HG03521 (cell line): Measurements from ENCODE around the gene GPC5.

ENCODE experiments used
- ATAC-seq: cut with Tn5 transposase; IDR thresholded peaks from one replicate; pipeline ENCODE4 v1.9.1; 2021; ENCODE audit warnings: mild to moderate bottlenecking, moderate library complexity; ENCODE audit not compliant: unreplicated experiment

GPC5 gene

DNA sequence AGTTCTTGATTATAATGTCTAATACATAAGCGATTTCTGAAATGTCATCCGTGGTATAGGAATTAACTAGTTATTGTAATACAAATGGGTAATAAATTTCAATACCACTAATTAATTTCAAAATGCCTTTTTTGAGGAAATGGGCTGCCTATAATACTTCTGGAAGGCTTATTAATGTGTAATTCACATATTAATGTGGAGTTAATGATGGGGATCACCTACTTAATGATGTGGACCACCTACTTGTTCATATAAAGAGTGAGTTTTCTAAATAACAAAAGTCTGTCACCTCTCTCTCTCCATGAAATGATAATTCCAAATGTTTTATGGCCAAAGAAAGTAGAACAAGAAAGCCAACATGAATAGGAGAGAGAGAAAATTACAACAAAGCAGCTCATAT, 914.4 kb downstream of the GPC5 start:
- no peak for ATAC-seq

DNA sequence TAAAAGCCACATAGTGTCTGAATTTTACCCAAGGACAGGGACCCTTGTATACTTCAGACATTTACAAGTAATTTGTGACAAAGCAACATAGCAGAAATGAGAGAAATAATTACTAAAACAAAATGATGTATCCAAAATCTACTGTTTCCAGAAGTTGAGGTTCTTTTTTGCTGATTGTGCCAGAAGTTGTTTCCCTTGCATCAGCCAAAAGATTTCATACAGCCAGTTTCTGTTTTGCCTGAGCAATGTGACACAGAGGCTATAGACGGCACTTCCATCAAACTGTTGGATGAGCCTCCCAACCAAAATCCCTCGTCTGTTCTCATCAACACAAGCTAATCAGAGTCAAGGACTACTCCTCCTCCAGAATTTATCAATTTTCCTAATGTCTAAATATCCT, 915.0 kb downstream of the GPC5 start:
- no peak for ATAC-seq

DNA sequence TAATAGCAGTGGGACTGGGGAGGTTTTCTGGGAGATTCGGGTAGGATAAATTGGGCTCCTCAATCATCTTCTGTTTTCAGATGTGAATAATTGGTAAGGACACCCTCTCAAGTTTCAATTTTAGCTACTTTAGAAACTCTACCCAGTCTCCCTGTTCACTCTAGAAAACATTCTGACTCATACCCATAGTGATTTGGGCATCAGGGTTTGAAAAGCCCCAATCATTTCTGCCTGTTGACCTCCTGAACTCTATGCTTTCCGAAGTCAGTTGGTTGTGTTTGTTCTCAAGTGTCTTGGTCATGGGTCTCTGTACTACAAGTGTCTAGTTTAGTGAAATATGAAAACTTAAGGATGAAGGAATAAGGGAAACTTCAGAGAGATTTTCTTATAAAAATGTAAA, 916.8 kb downstream of the GPC5 start:
- no peak for ATAC-seq

DNA sequence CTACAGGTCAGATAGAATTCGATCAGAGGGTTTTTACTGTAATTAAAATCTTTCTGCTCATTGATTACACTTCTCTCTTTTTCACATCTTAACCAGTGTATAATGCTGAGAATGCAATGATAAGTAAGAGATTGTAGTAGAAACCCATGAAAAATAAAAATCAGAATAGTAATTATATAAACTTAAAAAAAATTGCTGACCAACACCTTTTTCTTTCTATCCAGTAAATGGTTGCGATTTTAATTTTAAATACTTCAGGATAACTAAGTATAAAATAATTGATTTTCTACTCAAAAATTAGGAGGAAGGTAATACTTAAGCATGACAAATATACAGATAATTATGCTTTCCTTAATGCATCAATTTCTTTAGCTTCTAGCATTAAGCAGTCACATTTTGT, 917.6 kb downstream of the GPC5 start:
- ATAC-seq = no peak

DNA sequence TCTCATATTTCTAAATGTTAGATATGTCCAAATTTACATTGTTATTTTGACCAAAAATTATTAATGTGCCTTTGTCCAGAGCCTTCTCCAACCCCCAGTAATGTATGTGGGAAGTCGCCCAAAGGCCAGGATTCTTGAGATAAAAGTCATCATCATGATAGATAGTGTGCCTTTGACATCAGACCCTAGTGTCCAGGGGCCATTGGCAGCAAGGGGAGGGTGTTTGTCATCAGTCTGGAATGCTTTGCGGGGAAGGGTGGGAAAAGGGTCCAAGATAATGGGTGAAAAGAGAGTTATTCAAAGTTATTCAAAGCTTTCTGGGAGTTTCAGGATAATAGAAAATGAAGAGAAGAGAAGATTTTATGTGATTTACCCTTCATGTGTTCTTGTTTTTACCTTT, 918.6 kb downstream of the GPC5 start:
- no peak for ATAC-seq

DNA sequence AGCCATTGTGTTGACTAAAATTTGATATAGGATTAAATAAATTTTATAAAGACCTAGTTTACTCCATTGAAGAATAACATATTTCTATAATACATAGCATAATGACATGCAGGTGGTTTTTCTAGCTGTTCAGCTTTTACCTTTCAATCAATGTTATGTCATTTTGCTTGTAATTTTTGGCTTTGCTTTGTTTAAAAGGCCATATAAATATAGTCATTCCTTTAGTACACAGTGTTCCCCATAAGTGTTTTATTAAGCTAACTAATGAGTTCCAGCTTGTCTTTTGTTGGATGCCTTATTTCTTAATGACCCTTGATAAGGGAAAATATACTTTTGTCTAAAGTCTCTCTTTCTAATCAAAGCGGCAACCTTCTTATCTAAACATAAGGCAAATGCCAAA, 921.9 kb downstream of the GPC5 start:
- no peak for ATAC-seq

DNA sequence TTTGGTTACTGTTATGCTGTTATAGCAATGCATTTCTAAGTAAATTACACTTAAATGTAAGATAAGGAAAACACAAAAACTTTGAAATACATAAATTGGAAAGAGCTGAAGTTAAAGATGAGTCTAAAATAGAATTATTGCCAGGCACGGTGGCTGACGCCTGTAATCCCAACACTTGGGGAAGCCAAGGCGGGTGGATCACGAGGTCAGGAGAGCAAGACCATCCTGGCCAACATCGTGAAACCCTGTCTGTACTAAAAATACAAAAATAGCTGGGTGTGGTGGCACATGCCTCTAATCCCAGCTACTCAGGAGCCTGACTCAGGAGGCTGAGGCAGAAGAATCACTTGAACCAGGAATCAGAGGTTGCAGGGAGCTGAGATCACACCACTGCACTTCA, 922.8 kb downstream of the GPC5 start:
- no peak for ATAC-seq

DNA sequence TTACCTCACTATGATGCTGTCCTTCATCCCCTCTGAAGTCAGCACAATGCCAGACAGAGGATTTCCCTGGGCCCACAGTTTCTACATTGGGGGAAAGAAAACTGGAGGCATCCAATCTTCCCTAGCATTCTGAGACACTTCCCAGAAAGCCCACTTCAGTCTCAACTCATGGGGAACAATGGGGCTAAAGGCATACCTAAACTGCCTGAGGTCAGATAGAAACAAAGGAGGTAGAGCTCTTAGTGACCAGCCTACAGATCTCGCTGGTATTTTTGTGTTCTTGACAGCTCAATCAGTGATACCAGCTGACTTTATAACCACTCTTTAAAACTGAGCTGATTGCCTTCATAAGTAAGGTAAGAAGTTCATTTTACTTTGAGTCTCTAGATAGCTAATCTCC, 947.2 kb downstream of the GPC5 start:
- ATAC-seq = no peak

DNA sequence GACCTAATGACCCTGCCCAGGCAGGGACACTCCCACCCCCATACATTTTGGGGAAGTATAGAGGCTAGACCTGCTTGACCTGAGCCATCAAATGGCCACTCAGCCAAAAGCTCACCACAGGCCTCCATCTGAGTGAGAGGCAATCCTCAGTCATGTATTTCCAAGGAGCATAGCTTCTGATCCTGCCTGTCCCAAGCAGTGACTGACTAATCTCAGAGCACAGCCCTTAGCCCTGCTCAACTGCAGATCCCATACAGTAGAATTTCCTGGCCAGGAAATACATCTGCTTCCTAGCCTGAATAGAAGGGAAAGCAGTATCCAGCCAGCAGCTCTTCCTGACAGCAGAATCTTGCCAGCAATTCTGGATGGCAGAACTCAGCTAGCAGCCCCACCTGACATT, 947.6 kb downstream of the GPC5 start:
- ATAC-seq = no peak

DNA sequence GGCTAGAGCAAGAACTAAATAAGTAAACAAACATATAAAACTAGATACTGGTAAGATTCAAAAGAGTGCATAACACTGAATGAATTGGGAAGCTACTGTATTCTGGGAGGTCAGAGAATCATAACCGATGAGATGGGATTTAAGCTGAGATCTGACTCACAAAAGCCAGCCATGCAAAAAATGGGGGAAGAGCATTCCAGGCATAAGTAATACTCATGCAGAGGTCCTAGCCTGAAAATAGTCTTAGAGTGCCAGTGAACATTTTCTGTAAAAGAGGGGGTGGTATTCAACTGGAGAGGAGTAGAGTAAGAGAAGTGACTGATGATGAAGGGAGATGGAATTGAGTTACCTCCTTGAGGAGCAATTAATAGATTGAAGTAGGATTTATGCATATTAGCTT, 956.2 kb downstream of the GPC5 start:
- no peak for ATAC-seq

DNA sequence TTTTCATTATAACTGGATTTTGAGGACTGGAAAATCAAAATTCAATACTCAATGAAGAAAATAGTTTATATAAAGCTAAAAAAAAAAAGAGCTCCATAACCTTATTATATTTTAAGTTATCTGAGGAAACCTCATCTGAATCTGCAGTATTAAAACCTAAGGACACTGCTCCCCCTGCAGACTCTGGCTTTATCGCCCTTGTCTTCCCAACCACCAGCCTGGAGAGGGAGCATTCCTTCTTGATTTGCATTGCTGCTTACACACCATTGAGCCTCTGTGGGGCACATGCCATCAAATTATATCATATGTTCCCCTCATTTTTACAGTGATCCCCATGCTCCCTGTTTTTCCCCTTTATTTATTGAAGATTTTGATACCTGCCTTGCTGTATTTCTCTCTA, 956.8 kb downstream of the GPC5 start:
- ATAC-seq = no peak

DNA sequence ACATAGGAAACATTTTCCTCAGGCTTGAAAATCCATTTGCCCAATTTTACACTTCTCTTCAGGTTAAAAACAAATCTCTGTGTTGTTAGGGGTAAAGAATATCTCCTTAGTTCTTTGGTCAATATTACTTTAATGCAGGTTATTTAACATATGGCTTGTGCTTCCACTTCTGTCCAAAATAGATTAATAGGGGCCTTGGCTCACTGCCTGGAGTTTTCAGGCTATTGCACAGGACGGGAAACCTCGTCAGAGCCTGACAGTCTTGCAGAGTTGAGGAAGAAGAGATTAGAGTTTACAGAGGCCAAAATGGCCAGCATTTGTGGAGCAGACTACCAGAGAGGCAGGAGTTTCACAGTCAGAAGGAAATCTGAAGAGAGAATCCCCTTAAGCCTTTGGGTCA, 964.3 kb downstream of the GPC5 start:
- ATAC-seq = no peak

DNA sequence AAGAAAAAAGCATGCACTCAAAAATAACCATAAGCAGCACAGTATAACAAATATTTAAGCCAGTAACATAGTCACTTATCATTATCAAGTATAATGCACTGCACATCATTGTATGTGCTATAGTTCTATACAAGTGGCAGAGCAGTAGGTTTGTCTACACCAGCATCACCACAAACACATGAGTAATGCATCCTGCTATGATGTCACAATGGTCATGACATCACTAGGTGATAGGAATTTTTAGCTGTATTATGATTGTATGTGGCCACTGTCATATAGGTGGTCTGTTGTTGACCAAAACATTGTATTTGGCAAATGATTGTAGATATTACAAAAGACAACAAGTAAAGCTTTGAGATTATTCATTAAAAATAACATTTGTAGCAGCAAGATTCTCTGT, 967.5 kb downstream of the GPC5 start:
- no peak for ATAC-seq

DNA sequence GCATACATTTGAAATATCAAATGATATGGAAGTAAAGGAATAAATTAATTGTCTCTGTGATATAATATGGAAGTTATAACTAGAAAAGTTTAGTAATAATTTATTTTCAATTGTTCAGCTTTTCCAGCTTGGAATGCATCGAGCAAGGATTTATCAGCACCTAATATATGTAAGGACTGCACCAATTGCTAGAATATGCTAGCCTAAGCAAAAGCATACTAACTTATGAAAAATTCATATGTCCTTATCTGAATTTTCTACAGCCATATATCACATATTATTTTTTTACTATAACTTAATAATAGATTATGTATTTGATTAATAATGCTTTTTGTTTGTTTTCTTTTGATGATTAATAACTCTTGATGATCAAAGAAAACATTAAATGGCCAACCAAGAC, 979.0 kb downstream of the GPC5 start:
- ATAC-seq = no peak

DNA sequence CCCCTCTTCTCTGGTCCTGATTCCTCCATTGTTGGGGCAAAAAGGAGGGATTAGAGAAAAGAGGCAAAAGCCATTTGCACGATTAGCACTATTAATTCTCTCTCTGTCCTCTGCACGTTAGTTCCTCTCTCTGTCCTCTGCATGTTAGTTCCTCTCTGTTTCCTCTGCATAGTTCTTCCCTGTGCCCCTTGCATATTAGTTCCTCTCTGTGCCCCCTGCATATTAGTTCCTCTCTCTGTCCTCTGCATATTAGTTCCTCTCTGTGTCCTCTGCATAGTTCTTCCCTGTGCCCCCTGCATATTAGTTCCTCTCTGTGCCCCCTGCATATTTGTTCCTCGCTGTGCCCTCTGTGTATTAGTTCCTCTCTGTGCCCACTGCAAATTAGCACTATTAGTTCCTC, 981.0 kb downstream of the GPC5 start:
- no peak for ATAC-seq

DNA sequence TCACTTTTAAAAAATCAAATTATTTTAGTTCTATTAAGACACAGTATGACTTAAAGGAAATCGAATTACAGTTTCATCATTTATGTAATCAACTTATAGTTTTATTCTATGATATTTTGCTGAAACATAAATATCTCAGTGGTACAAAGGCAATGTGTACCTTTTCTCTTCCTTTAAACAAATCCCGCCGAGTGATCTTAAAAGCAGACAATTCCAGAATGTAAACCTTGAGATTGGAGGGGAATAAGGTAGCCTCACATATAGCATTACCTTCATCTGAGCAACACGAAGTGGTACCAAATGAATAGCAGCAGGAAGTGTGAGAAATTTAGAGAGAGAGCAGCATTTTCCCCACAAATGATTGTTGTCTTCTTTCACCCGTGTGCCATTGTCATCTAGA, 986.0 kb downstream of the GPC5 start:
- ATAC-seq = no peak

DNA sequence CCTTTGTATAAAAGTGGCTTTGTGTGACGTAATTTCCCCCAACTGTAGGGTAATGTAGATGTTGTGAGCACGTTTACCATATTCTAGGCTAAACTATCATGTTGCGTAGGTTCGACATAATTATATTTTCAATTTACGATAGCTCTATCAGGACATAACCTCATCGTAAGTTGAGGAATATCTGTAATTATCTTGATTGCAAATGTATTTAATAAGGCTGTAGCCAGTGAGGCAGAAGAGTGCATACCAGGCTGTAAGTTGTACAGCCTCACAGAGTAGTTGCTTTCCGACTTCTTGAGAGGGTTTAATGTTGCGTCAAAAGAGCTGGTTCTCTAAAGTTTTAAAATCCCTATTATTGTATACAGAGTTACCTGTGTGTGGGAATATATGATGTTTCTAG, 988.8 kb downstream of the GPC5 start:
- ATAC-seq = no peak

DNA sequence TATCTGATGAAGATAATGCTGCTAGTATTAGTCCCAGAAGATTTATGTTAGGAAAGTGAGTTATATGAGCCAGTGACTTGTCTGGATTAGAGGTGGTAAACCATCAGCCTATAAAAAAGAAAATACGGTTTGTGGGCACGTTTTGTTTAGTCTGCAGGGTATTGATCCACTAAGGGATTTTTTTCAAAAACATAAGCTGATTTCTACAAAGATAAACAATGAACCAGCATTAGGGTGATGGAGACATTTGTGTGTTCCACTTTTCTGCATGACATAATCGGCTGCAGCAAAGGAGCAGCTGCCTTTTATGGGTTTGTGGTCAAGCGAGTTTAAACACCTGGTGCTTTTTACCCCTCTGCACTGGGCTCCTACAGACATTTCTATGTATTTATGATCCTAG, 991.8 kb downstream of the GPC5 start:
- ATAC-seq = no peak

DNA sequence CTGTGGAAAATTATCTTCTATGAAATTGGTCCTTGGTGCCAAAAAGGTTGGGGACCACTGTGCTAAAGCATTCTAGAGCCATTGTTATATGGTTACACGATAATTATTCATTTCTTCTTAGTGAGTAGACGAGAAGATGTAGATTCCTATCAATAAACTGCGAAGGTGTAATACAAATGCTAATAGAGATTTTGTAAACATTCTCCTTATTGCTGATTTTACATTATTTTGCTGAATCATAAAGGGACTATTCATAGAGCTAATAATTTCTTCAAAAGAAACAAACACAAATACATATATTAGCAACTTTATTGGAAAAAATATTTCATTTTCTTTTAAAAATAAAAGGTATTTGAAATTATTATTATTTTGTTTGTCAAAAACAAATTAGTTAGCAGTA, 1005.2 kb downstream of the GPC5 start:
- no peak for ATAC-seq

DNA sequence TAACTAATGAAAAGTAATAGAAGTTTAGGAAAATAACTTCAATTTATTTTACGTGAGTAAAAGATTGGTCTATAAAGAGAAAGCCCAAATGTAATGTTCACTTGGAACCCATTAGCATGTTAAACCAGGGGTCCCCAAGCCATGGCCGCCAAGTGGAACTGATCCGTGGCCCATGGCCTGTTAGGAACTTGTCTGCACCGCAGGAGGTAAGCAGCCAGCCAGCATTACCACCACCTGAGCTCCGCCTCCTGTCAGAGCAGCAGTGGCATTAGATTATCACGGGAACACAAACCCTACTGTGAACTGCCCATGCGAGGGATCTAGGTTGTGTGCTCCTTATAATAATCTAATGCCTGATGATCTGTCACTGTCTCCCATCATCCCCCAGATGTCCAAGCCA, 1009.4 kb downstream of the GPC5 start:
- no peak for ATAC-seq

DNA sequence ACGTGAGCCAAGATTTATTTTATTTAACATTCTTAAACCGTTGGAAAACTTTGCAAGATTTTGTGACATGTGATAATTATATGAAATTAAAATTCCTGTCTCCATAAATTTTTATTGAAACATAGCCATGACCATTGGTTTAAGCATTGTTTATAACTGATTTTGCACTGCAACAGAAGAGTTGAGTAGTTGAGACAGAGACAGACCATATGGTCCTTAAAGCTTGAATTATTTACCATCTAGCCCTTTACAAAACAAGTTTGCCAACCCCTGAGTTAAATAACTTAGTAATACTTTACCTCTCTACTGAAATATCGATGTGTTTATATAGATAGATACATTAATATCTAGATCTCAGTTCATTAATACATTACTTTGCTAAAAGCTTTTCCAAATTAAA, 1014.1 kb downstream of the GPC5 start:
- ATAC-seq = no peak

DNA sequence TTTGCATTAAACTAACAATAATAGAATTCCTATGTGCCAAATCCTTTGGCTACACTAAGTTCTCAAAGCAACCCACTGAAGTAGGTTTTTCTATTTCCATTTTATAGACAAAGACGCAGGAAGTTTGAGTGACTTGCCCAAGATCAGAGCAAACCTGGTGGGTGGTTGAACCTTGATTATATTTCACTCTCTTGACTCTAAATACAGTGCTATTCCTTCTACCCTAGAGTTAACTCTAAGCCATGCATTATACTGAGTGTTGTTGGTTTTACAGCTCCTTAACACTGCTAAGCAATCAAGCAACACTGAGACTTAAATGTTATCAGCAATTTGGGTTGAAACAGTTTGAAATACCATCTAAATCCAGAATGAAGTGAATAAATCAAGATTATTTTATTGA, 1014.6 kb downstream of the GPC5 start:
- ATAC-seq = no peak

DNA sequence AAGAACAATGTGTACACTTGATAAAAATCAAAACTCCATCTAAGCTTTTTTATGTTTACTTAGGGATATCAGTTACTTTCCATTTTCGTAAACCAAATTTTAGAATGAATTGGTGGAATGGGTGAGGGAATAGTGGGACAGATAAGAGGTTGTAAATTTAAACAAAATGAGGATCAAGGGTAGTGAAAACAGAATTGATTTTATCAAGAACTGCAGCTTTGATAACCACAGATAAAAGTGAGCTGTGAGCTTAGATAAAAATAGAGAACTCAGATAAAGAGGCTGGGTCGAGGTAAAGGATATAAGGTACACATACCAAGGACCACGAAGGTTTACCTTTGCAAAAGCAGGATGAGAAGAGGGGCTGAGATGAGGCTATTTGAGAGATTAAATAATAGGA, 1015.0 kb downstream of the GPC5 start:
- no peak for ATAC-seq

DNA sequence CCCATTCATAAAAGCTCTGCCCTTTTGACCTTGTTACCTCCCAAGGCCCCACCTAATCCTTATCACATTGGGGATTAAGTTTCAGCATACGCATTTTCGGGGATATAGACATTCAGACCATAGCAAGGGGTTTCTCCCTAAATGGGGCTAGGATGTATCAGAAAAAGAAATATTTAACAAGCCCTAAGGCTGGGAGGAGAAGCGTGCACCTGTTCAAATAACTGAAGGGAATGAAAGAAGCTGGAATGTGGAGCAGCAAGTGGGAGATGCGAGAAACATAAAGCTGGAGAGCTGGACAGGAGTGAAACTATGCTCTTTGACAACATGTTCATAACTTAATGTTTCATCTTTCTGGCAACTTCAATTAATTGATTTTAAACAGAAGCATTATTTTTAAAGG, 1016.4 kb downstream of the GPC5 start:
- ATAC-seq = no peak
